Measurements from ENCODE around the gene JMJD6.

JMJD6 gene

GRCh38 chr17:76682296-76682695, 44.1 kb downstream of the JMJD6 start:
- peaks cover 49% of the 10 kb centered on the region for H3K36me3 ChIP-seq (ENCODE audit: control insufficient read depth, insufficient read depth, low read length, severe bottlenecking)
- H3K9me3 ChIP-seq (ENCODE audit: control insufficient read depth, low read length) = no peaks in the 10 kb centered on the region
- no peaks in the 10 kb centered on the region for H3K27me3 ChIP-seq (replicated peaks; ENCODE audit: control insufficient read depth, insufficient read depth, low read length)
- no peak for DNase-seq (ENCODE audit: low read depth)
- no peak overlapping the region for H3K4me3 ChIP-seq (ENCODE audit: low read length)
- peaks cover 35% of the 10 kb centered on the region for H3K4me1 ChIP-seq (ENCODE audit: control insufficient read depth, insufficient read depth, low read length)
- H3K9ac ChIP-seq (ENCODE audit: low read length) = peak overlapping the region; percentile 63

GRCh38 chr17:76681222-76682137, 44.9 kb downstream of the JMJD6 start:
- peak overlapping the region; percentile 63 for H3K9ac ChIP-seq (ENCODE audit: low read length)
- DNase-seq (ENCODE audit: low read depth) = peak; percentile 79
- H3K4me1 ChIP-seq (ENCODE audit: control insufficient read depth, insufficient read depth, low read length) = peaks cover 27% of the 10 kb centered on the region
- H3K27me3 ChIP-seq (replicated peaks; ENCODE audit: control insufficient read depth, insufficient read depth, low read length) = no peaks in the 10 kb centered on the region
- H3K9me3 ChIP-seq (ENCODE audit: control insufficient read depth, low read length) = no peaks in the 10 kb centered on the region
- peaks cover 55% of the 10 kb centered on the region for H3K36me3 ChIP-seq (ENCODE audit: control insufficient read depth, insufficient read depth, low read length, severe bottlenecking)
- peak overlapping the region; percentile 11 for H3K4me3 ChIP-seq (ENCODE audit: low read length)

GRCh38 chr17:76679239-76679638, 47.2 kb downstream of the JMJD6 start:
- Histone ChIP-seq H3K9ac (ENCODE audit: low read length) (no peak overlapping the region), H3K36me3 (ENCODE audit: control insufficient read depth, insufficient read depth, low read length, severe bottlenecking) (peaks cover 69% of the 10 kb centered on the region), H3K4me3 (ENCODE audit: low read length) (no peak overlapping the region), H3K9me3 (ENCODE audit: control insufficient read depth, low read length) (no peaks in the 10 kb centered on the region), H3K4me1 (ENCODE audit: control insufficient read depth, insufficient read depth, low read length) (peaks cover 25% of the 10 kb centered on the region), H3K27me3 (replicated peaks; ENCODE audit: control insufficient read depth, insufficient read depth, low read length) (no peaks in the 10 kb centered on the region)
- DNase-seq (ENCODE audit: low read depth) = no peak

GRCh38 chr17:76678330-76678729, 48.1 kb downstream of the JMJD6 start:
- H3K27me3 ChIP-seq (replicated peaks; ENCODE audit: control insufficient read depth, insufficient read depth, low read length) = no peaks in the 10 kb centered on the region
- no peak overlapping the region for H3K9ac ChIP-seq (ENCODE audit: low read length)

GRCh38 chr17:76677406-76677805, 49.0 kb downstream of the JMJD6 start:
- no peak for DNase-seq (ENCODE audit: low read depth)
- no peak overlapping the region for H3K9ac ChIP-seq (ENCODE audit: low read length)
- H3K27me3 ChIP-seq (replicated peaks; ENCODE audit: control insufficient read depth, insufficient read depth, low read length) = no peaks in the 10 kb centered on the region
- H3K36me3 ChIP-seq (ENCODE audit: control insufficient read depth, insufficient read depth, low read length, severe bottlenecking) = peaks cover 54% of the 10 kb centered on the region
- H3K9me3 ChIP-seq (ENCODE audit: control insufficient read depth, low read length) = no peaks in the 10 kb centered on the region
- no peak overlapping the region for H3K4me3 ChIP-seq (ENCODE audit: low read length)
- peaks cover 17% of the 10 kb centered on the region for H3K4me1 ChIP-seq (ENCODE audit: control insufficient read depth, insufficient read depth, low read length)

More at GRCh38 chr17:76678330-76678729, 48.1 kb downstream of the JMJD6 start:
- Histone ChIP-seq H3K36me3 (ENCODE audit: control insufficient read depth, insufficient read depth, low read length, severe bottlenecking) (peaks cover 64% of the 10 kb centered on the region), H3K4me3 (ENCODE audit: low read length) (no peak overlapping the region), H3K9me3 (ENCODE audit: control insufficient read depth, low read length) (no peaks in the 10 kb centered on the region), H3K4me1 (ENCODE audit: control insufficient read depth, insufficient read depth, low read length) (peaks cover 22% of the 10 kb centered on the region)
- DNase-seq (ENCODE audit: low read depth) = no peak

GRCh38 chr17:76676629-76677028, 49.8 kb downstream of the JMJD6 start:
- Histone ChIP-seq H3K9me3 (ENCODE audit: control insufficient read depth, low read length) (no peaks in the 10 kb centered on the region), H3K4me1 (ENCODE audit: control insufficient read depth, insufficient read depth, low read length) (peaks cover 12% of the 10 kb centered on the region), H3K4me3 (ENCODE audit: low read length) (no peak overlapping the region), H3K36me3 (ENCODE audit: control insufficient read depth, insufficient read depth, low read length, severe bottlenecking) (peaks cover 54% of the 10 kb centered on the region), H3K27me3 (replicated peaks; ENCODE audit: control insufficient read depth, insufficient read depth, low read length) (no peaks in the 10 kb centered on the region), H3K9ac (ENCODE audit: low read length) (no peak overlapping the region)
- no peak for DNase-seq (ENCODE audit: low read depth)

- Histone ChIP-seq H3K4me3 (ENCODE audit: low read length) (no peak overlapping the region), H3K9ac (ENCODE audit: low read length) (no peak overlapping the region), H3K36me3 (ENCODE audit: control insufficient read depth, insufficient read depth, low read length, severe bottlenecking) (peaks cover 53% of the 10 kb centered on the region), H3K9me3 (ENCODE audit: control insufficient read depth, low read length) (no peaks in the 10 kb centered on the region), H3K4me1 (ENCODE audit: control insufficient read depth, insufficient read depth, low read length) (peaks cover 13% of the 10 kb centered on the region), H3K27me3 (replicated peaks; ENCODE audit: control insufficient read depth, insufficient read depth, low read length) (no peaks in the 10 kb centered on the region)
- no peak for DNase-seq (ENCODE audit: low read depth)
These were observed 50.8 kb downstream of the JMJD6 start for GRCh38 chr17:76675648-76676047.

GRCh38 chr17:76674600-76674999, 51.8 kb downstream of the JMJD6 start:
- DNase-seq (ENCODE audit: low read depth) = no peak
- Histone ChIP-seq H3K4me3 (ENCODE audit: low read length) (no peak overlapping the region), H3K9me3 (ENCODE audit: control insufficient read depth, low read length) (no peaks in the 10 kb centered on the region)

GRCh38 chr17:76673729-76674128, 52.7 kb downstream of the JMJD6 start:
- Histone ChIP-seq H3K9me3 (ENCODE audit: control insufficient read depth, low read length) (no peaks in the 10 kb centered on the region), H3K4me1 (ENCODE audit: control insufficient read depth, insufficient read depth, low read length) (peaks cover 13% of the 10 kb centered on the region), H3K36me3 (ENCODE audit: control insufficient read depth, insufficient read depth, low read length, severe bottlenecking) (peaks cover 41% of the 10 kb centered on the region), H3K4me3 (ENCODE audit: low read length) (no peak overlapping the region), H3K27me3 (replicated peaks; ENCODE audit: control insufficient read depth, insufficient read depth, low read length) (no peaks in the 10 kb centered on the region), H3K9ac (ENCODE audit: low read length) (no peak overlapping the region)
- DNase-seq (ENCODE audit: low read depth) = peak; percentile 64

More at GRCh38 chr17:76674600-76674999, 51.8 kb downstream of the JMJD6 start:
- Histone ChIP-seq H3K9ac (ENCODE audit: low read length) (no peak overlapping the region), H3K4me1 (ENCODE audit: control insufficient read depth, insufficient read depth, low read length) (peaks cover 13% of the 10 kb centered on the region), H3K27me3 (replicated peaks; ENCODE audit: control insufficient read depth, insufficient read depth, low read length) (no peaks in the 10 kb centered on the region), H3K36me3 (ENCODE audit: control insufficient read depth, insufficient read depth, low read length, severe bottlenecking) (peaks cover 48% of the 10 kb centered on the region)

GRCh38 chr17:76672892-76673291, 53.5 kb downstream of the JMJD6 start:
- Histone ChIP-seq H3K9me3 (ENCODE audit: control insufficient read depth, low read length) (no peaks in the 10 kb centered on the region), H3K27me3 (replicated peaks; ENCODE audit: control insufficient read depth, insufficient read depth, low read length) (no peaks in the 10 kb centered on the region), H3K36me3 (ENCODE audit: control insufficient read depth, insufficient read depth, low read length, severe bottlenecking) (peaks cover 32% of the 10 kb centered on the region), H3K4me1 (ENCODE audit: control insufficient read depth, insufficient read depth, low read length) (peaks cover 17% of the 10 kb centered on the region), H3K4me3 (ENCODE audit: low read length) (no peak overlapping the region), H3K9ac (ENCODE audit: low read length) (no peak overlapping the region)
- no peak for DNase-seq (ENCODE audit: low read depth)

GRCh38 chr17:76672270-76672851, 54.0 kb downstream of the JMJD6 start:
- H3K9ac ChIP-seq (ENCODE audit: low read length) = peak overlapping the region; percentile 92
- peaks cover 27% of the 10 kb centered on the region for H3K36me3 ChIP-seq (ENCODE audit: control insufficient read depth, insufficient read depth, low read length, severe bottlenecking)
- DNase-seq (ENCODE audit: low read depth) = no peak
- H3K4me3 ChIP-seq (ENCODE audit: low read length) = peak overlapping the region; percentile 88
- no peaks in the 10 kb centered on the region for H3K27me3 ChIP-seq (replicated peaks; ENCODE audit: control insufficient read depth, insufficient read depth, low read length)
- H3K4me1 ChIP-seq (ENCODE audit: control insufficient read depth, insufficient read depth, low read length) = peaks cover 21% of the 10 kb centered on the region
- no peaks in the 10 kb centered on the region for H3K9me3 ChIP-seq (ENCODE audit: control insufficient read depth, low read length)

All from adipocyte (in vitro differentiated cells).